HCT116 (cell line): Measurements from ENCODE around the gene RHOT1. TPM values are rescaled to one million over a fixed set of nuclear protein-coding genes. Genes with fewer than 3 reads are reported as not detected.

Experiments used
- ATAC-seq: fragments of 200-7000 bp; cut with Tn5 transposase; 2 replicates; pipeline ENCODE4 v1.9.1; 2020; ENCODE audit warnings: mild to moderate bottlenecking, moderate library complexity
- BruUV-seq: library from RNA; stranded (reverse); fragments of 400-500 nt; replicated peaks from 2 replicates; lab custom pipeline; 2021; lab: Mats Ljungman, UMichigan
- CTCF ChIA-PET: fragments of 300-600 bp; sonication (Branson Sonifier 250); formaldehyde crosslinking; loops from one replicate; lab custom pipeline; 2021; ENCODE audit warnings: antibody characterized with exemption; lab: Charles Lee
- POLR2A ChIA-PET: fragments of 300-600, 350-600 bp; sonication (Branson Sonifier 250); formaldehyde crosslinking; loops from one replicate; lab custom pipeline; 2021; ENCODE audit warnings: antibody characterized with exemption; lab: Charles Lee
- RAD21 ChIA-PET, 2 experiments: fragments of 300-600 bp; sonication (Branson Sonifier 250); formaldehyde crosslinking; loops; one replicate each; lab custom pipeline; 2023; ENCODE audit warnings: low total read pairs in 2 of 2; ENCODE audit not compliant: uncharacterized antibody in 2 of 2, unreplicated experiment in 2 of 2, low non-redundant PET in 1 of 2; lab: Charles Lee
- DNase-seq: peaks from one replicate; pipeline ENCODE4 v3.0.0-alpha.2; 2010; ENCODE audit warnings: low read depth, low spot score
- H2AFZ ChIP-seq: fragments of 200-600 bp; shearing (Covaris generic), sonication (generic); 2 replicates; pipeline ENCODE4 v1.6.1; 2017; ENCODE audit warnings: low read depth, mixed run types, mixed read lengths, antibody characterized with exemption, low read length; ENCODE audit not compliant: poor library complexity, severe bottlenecking
- H3K27ac ChIP-seq: 2 replicates; pipeline ENCODE4 v1.5.1; 2012; ENCODE audit warnings: low read depth, low read length
- H3K27me3 ChIP-seq: fragments of 200-600 bp; sonication (generic); 2 replicates; pipeline ENCODE4 v1.6.1; 2016; ENCODE audit warnings: mixed run types, low read length, mixed read lengths; ENCODE audit not compliant: insufficient read depth
- H3K36me3 ChIP-seq, 2 experiments: fragments of 200-500 bp in 1 of 2; fragments of 200-600 bp in 1 of 2; sonication (Bioruptor generic) in 1 of 2; sonication (generic) in 1 of 2; 2 replicates each; pipeline versions ENCODE4 v1.5.1 to v1.6.1; 2014 to 2016; ENCODE audit warnings: low read length in 2 of 2, inconsistent platforms in 1 of 2, mixed read lengths in 1 of 2, mixed run types in 1 of 2; ENCODE audit not compliant: insufficient read depth in 2 of 2, control insufficient read depth in 1 of 2
- H3K4me1 ChIP-seq, 2 experiments: fragments of 200-600 bp in 1 of 2; sonication (generic) in 1 of 2; 2 replicates each; pipeline versions ENCODE4 v1.5.1 to v1.6.1; 2012 to 2017; ENCODE audit warnings: low read length in 2 of 2, inconsistent platforms in 1 of 2, mild to moderate bottlenecking in 1 of 2, mixed read lengths in 1 of 2, mixed run types in 1 of 2, moderate library complexity in 1 of 2; ENCODE audit not compliant: insufficient read depth in 2 of 2, control insufficient read depth in 1 of 2
- H3K4me2 ChIP-seq: fragments of 200-600 bp; sonication (generic); 2 replicates; pipeline ENCODE4 v1.6.1; 2017; ENCODE audit warnings: mixed run types, low read length, mixed read lengths
- H3K4me3 ChIP-seq, 2 experiments: fragments of 200-600 bp in 1 of 2; sonication (generic) in 1 of 2; replicated peaks in 1 of 2; 2 replicates each; pipeline ENCODE4 v1.5.1; 2011 to 2016; ENCODE audit warnings: low read length in 2 of 2, control low read depth in 1 of 2, low read depth in 1 of 2, mild to moderate bottlenecking in 1 of 2, mixed read lengths in 1 of 2, mixed run types in 1 of 2
- H3K79me2 ChIP-seq: fragments of 200-600 bp; sonication (generic); 2 replicates; pipeline ENCODE4 v1.6.1; 2017; ENCODE audit warnings: mild to moderate bottlenecking, mixed run types, low read length, moderate library complexity, mixed read lengths; ENCODE audit not compliant: insufficient read depth
- H3K9ac ChIP-seq: fragments of 200-600 bp; sonication (generic); 2 replicates; pipeline ENCODE4 v1.6.1; 2016; ENCODE audit warnings: low read length, mixed read lengths
- H3K9me2 ChIP-seq: fragments of 200-600 bp; sonication (generic), shearing (Covaris generic); 2 replicates; pipeline ENCODE4 v1.6.1; 2017; ENCODE audit warnings: mixed run types, mild to moderate bottlenecking, moderate library complexity; ENCODE audit not compliant: insufficient read depth
- H3K9me3 ChIP-seq, 2 experiments: fragments of 200-500 bp in 1 of 2; fragments of 200-600 bp in 1 of 2; sonication (Bioruptor generic) in 1 of 2; sonication (generic) in 1 of 2; 2 replicates each; pipeline ENCODE4 v1.6.1; 2014 to 2017; ENCODE audit warnings: low read length in 2 of 2, mixed read lengths in 2 of 2, inconsistent platforms in 1 of 2, low read depth in 1 of 2, mild to moderate bottlenecking in 1 of 2, mixed run types in 1 of 2, moderate library complexity in 1 of 2; ENCODE audit not compliant: control insufficient read depth in 1 of 2, insufficient read depth in 1 of 2
- H4K20me1 ChIP-seq: fragments of 200-600 bp; sonication (generic), shearing (Covaris generic); 2 replicates; pipeline ENCODE4 v1.6.1; 2017; ENCODE audit warnings: mixed run types, mild to moderate bottlenecking, moderate library complexity; ENCODE audit not compliant: insufficient read depth
- ELF1 ChIP-seq: IDR thresholded peaks from 2 replicates; pipeline ENCODE4 v1.6.1; 2012; ENCODE audit warnings: low read depth, borderline replicate concordance
- EZH2 ChIP-seq: fragments of 200-600 bp; sonication (generic); IDR thresholded peaks from 2 replicates; pipeline ENCODE4 v1.6.1; 2017; ENCODE audit warnings: antibody characterized with exemption, mixed run types
- JUND ChIP-seq: IDR thresholded peaks from 2 replicates; pipeline ENCODE4 v1.6.1; 2012
- POLR2A ChIP-seq: IDR thresholded peaks from 2 replicates; pipeline ENCODE4 v1.7.0; 2011; ENCODE audit warnings: borderline replicate concordance; ENCODE audit not compliant: insufficient read depth, insufficient read length; ENCODE audit errors: extremely low read depth
- POLR2AphosphoS5 ChIP-seq: IDR thresholded peaks from 2 replicates; pipeline ENCODE4 v1.6.1; 2011; ENCODE audit warnings: mild to moderate bottlenecking, low read depth, low read length, moderate library complexity
- REST ChIP-seq: IDR thresholded peaks from 2 replicates; pipeline ENCODE4 v1.6.1; 2012; ENCODE audit warnings: low read depth
- SIN3A ChIP-seq: IDR thresholded peaks from 2 replicates; pipeline ENCODE4 v1.6.1; 2012; ENCODE audit warnings: low read depth
- ZBTB33 ChIP-seq: IDR thresholded peaks from 2 replicates; pipeline ENCODE4 v1.6.1; 2011; ENCODE audit warnings: mild to moderate bottlenecking, low read length, moderate library complexity; ENCODE audit not compliant: insufficient replicate concordance; ENCODE audit errors: extremely low read depth
- ZFX ChIP-seq: fragments of 450-650 bp; IDR thresholded peaks from 2 replicates; pipeline ENCODE4 v1.6.1; 2017
- intact Hi-C: fragments of 100-400 bp; cut with micrococcal nuclease; formaldehyde crosslinking; loops from 2 replicates; pipeline ENCODE4 v1.10.0; 2022
- total RNA-seq: library from RNA; stranded (reverse); gene quantifications from one replicate; pipeline ENCODE4 v1.2.1, GENCODE V29; 2021; ENCODE audit not compliant: unreplicated experiment

Gene RHOT1
- total RNA-seq, 1 experiment from 2014 or later: 33.3 TPM

- ChIA-PET POLR2A (no interaction called here), RAD21 (no interaction called here)
- Histone ChIP-seq H3K9me2 (no peaks in the 10 kb centered on the region), H3K9me3 (no peaks in the 10 kb centered on the region), H3K79me2 (no peaks in the 10 kb centered on the region), H3K4me2 (no peak overlapping the region), H3K27ac (no peak overlapping the region), H3K36me3 (no peaks in the 10 kb centered on the region), H4K20me1 (no peaks in the 10 kb centered on the region), H3K4me1 (peaks cover 4 to 13% of the 10 kb centered on the region in 2 experiments; a peak in 2 of 4 replicates)
- no peak for DNase-seq
- intact Hi-C loops: no loop called here
- no peak for ATAC-seq
- TF ChIP-seq POLR2AphosphoS5: no peak
- TF ChIP-seq POLR2A: no peak
- no peak for TF ChIP-seq SIN3A
- no peak for TF ChIP-seq ZBTB33
- TF ChIP-seq, all 23 proteins: peak for 0
- CTCF ChIA-PET: no interaction called here
- no TSS peak for BruUV-seq
- no peak overlapping the region for H3K4me3 ChIP-seq
- H3K9ac ChIP-seq: no peak overlapping the region
- H3K27me3 ChIP-seq: no peaks in the 10 kb centered on the region
- no peak overlapping the region for H2AFZ ChIP-seq
Measured at GRCh38 chr17:32125848-32126153, 16.5 kb upstream of the RHOT1 start.

DNA sequence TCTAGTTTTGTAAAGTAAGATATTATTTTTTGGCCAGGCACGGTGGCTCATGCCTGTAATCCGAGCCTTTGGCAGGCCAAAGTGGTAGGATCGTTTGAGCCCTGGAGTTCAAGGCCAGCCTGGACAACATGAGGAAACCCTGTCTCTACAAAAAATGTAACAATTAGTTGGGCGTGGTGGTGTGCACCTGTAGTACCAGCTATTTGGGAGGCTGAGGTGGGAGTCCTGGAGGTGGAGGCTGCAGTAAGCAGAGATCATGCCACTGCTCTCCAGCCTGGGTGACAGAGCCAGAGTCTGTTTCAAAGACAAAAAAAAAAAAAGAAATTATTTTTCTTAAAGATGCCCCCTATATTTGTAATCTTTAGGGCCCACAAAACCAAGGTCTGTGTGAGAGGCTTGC, 16.0 kb upstream of the RHOT1 start:
- Histone ChIP-seq H3K36me3 (no peaks in the 10 kb centered on the region), H2AFZ (no peak overlapping the region), H3K4me1 (peaks cover 4 to 13% of the 10 kb centered on the region in 2 experiments; a peak in 2 of 4 replicates), H3K9me2 (no peaks in the 10 kb centered on the region), H4K20me1 (no peaks in the 10 kb centered on the region), H3K4me2 (no peak overlapping the region), H3K27me3 (no peaks in the 10 kb centered on the region), H3K27ac (no peak overlapping the region), H3K9ac (no peak overlapping the region), H3K79me2 (no peaks in the 10 kb centered on the region), H3K4me3 (no peak overlapping the region), H3K9me3 (no peaks in the 10 kb centered on the region)
- DNase-seq (no peak), ATAC-seq (no peak)
- POLR2A ChIA-PET: no interaction called here
- BruUV-seq: no TSS peak
- RAD21 ChIA-PET: no interaction called here
- intact Hi-C loops: no loop called here
- CTCF ChIA-PET: no interaction called here
- TF ChIP-seq ZFX (no peak), EZH2 (no peak), JUND (no peak), ELF1 (no peak), REST (no peak)
